NCI-H748 treated with DMSO at 0.1 percent for 48 hours (cell line): Measurements from ENCODE around the gene FAM120A.

Experiments
- DNase-seq: peaks from one replicate; lab custom pipeline; 2025; lab: John Stamatoyannopoulos, UW

The FAM120A gene

GRCh38 chr9:93473411-93473810 is 21.9 kb downstream of the FAM120A start:
- DNase-seq = no peak

- no peak for DNase-seq
Observed at GRCh38 chr9:93475108-93475507, 23.6 kb downstream of the FAM120A start.

GRCh38 chr9:93475856-93476255 is 24.4 kb downstream of the FAM120A start:
- no peak for DNase-seq

GRCh38 chr9:93476924-93477323 is 25.4 kb downstream of the FAM120A start:
- DNase-seq = no peak

GRCh38 chr9:93477397-93477796 is 25.9 kb downstream of the FAM120A start:
- no peak for DNase-seq

GRCh38 chr9:93479726-93480125 is 28.2 kb downstream of the FAM120A start:
- DNase-seq = no peak

- DNase-seq = no peak
Observed at GRCh38 chr9:93480262-93480661, 28.8 kb downstream of the FAM120A start.

GRCh38 chr9:93480728-93481324 is 29.3 kb downstream of the FAM120A start:
- no peak for DNase-seq

- no peak for DNase-seq
Observed at GRCh38 chr9:93483497-93483896, 32.0 kb downstream of the FAM120A start.

GRCh38 chr9:93486268-93486667 is 34.8 kb downstream of the FAM120A start:
- no peak for DNase-seq

- DNase-seq = no peak
Observed at GRCh38 chr9:93488244-93488643, 36.8 kb downstream of the FAM120A start.

GRCh38 chr9:93491593-93492232 is 40.2 kb downstream of the FAM120A start:
- no peak for DNase-seq

- no peak for DNase-seq
Observed at GRCh38 chr9:93492327-93492726, 40.8 kb downstream of the FAM120A start.

GRCh38 chr9:93493949-93494348 is 42.5 kb downstream of the FAM120A start:
- DNase-seq = no peak

- no peak for DNase-seq
Observed at GRCh38 chr9:93496285-93496684, 44.8 kb downstream of the FAM120A start.

- no peak for DNase-seq
Observed at GRCh38 chr9:93500571-93501298, 49.2 kb downstream of the FAM120A start.

GRCh38 chr9:93501406-93501805 is 49.9 kb downstream of the FAM120A start:
- DNase-seq = no peak

GRCh38 chr9:93503381-93503780 is 51.9 kb downstream of the FAM120A start:
- no peak for DNase-seq

- no peak for DNase-seq
Observed at GRCh38 chr9:93505541-93506132, 54.2 kb downstream of the FAM120A start.

- no peak for DNase-seq
Observed at GRCh38 chr9:93507768-93508167, 56.3 kb downstream of the FAM120A start.

GRCh38 chr9:93508207-93508606 is 56.7 kb downstream of the FAM120A start:
- no peak for DNase-seq

- no peak for DNase-seq
Observed at GRCh38 chr9:93509084-93509483, 57.6 kb downstream of the FAM120A start.

- no peak for DNase-seq
Observed at GRCh38 chr9:93510041-93510440, 58.6 kb downstream of the FAM120A start.
